ENCODE results near the gene LMNTD2.

LMNTD2 gene

DNA sequence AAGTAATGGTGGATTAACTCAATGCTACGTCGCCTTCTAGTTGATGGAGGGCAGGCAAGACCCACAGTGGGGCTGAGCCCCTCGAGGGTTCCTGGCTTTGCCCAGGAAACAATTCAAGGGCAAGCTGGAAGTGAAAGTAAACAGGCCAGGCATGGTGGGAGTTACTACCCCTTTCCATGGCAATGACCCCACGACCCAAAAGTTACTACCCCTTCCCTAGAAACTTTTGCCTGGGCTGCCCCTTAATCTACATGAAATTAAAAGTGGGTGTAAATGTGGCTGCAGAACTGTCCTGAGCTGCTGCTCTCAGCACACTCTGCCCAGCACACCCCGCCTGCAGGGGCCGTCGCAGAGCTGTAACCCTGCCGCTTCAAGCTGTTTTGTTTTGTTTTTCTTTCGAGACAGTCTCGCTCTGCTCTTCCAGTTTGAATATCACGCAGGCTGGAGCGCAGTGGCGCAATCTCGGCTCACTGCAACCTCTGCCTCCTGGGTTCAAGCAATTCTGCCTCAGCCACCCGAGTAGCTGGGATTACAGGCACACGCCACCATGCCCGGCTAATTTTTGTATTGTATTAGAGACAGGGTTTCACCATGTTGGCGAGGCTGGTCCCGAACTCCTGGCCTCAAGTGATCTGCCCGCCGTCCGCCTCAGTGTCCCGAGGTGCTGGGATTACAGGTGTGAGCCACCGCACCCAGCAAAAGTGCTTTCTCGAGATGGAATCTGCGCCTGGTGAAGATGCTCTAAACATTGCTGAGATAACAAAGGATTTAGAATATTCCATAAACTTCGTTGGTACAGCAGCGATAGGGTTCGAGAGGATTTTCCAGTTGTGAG lies 47.6 kb downstream of the LMNTD2 start:
- DNase-seq (ENCODE audit: low spot score): no peak

DNA sequence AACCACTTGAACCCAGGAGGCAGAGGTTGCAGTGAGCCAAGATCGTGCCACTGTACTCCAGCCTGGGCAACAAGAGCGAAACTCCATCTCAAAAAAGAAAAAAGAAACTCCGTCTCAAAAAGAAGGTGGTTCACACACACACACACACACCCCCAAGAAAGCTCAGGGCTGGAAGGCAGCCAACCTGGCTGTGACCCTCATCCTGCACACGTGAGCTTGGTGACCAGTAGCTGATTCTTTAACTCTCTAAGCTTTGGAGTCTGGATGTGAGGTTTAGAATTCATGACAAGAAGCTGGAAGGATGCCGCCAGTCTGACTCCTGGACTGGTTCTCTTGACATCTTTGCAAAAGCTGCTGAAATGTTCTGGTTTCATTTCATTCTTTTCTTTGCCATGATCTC lies 51.6 kb downstream of the LMNTD2 start:
- DNase-seq (ENCODE audit: low spot score): no peak

DNA sequence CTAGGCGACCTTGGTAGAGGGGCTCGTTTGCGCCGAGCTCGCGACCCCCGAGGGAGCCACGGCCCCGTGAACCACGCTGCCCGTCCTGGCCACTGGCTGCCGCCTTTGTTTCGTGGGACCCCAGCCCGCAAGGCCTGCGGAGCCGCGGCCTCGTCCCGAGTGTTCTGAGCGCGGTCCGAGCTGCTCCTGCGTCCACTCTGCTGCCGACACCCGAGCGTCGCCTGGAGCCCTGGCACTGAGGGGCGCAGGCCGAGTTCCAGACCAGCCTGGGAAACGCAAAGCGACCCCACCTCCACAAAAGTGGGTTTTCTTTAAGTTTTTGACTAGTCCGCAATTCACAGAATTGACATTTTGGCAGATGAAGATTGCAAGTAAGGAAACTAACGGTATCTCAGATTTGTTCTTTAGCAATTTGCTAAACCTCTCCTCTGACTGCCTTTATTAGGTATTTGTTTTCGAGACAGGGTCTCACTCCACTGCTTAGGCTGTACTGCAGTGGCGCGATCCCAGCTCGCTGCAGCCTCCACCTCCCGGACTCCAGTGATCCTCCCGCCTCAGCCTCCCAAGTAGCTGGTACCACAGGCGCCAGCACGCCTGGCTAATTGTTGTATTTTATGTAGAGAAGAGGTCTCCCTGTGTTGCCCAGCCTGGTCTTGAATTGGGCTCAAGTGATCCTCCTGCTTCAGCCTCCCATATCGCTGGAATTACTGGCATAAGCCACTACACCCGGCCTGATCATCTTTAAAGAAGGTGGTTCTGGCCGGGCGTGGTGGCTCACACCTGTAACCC lies 52.6 kb downstream of the LMNTD2 start:
- no peak for DNase-seq (ENCODE audit: low spot score)

- peak; percentile 99 for DNase-seq (ENCODE audit: low spot score)
These were observed 53.4 kb downstream of the LMNTD2 start, which contains the start of gene RNH1 for GRCh38 chr11:506995-507726. Gene RNH1 (minus strand): TSS chr11:507242. CDS start chr11:502162, 5,080 bp downstream.

GRCh38 chr11:506238-506994 lies 54.1 kb downstream of the LMNTD2 start:
- DNase-seq (ENCODE audit: low spot score): peak; percentile 97

GRCh38 chr11:504994-505344 lies 55.6 kb downstream of the LMNTD2 start:
- DNase-seq (ENCODE audit: low spot score): no peak
